Endothelial cell of hepatic sinusoid (primary cell): ENCODE results near the gene WDR74.

ENCODE experiments used
- in situ Hi-C: cut with HindIII; loops from 2 replicates; pipeline ENCODE4 v1.10.0; 2017; ENCODE audit warnings: low sequenced_read_pairs

The WDR74 gene

DNA sequence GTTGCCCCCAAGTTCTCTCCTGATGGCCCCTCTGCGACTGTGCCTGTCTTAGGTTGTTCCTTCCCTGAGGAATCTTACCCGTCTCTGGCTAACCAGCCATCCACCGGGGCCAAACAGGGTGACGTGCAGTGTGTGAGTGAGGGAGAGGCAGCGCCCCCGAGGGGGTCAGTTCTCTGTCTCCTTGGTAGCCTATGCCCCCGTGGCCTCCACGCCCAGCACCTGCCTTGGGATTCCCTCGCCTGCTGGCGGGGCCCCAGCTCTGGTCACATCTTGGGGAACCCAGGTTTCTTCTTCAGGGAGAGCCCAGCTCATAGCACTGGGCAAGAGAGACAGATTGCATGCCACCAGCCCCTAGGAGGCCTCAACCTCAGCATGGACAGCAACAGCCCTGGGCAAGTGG lies 39.9 kb downstream of the WDR74 start:
- in situ Hi-C loops = loop anchor here (5.0 kb wide), 1 partner anchor 38 kb away; the partner anchor contains the start of gene WDR74

DNA sequence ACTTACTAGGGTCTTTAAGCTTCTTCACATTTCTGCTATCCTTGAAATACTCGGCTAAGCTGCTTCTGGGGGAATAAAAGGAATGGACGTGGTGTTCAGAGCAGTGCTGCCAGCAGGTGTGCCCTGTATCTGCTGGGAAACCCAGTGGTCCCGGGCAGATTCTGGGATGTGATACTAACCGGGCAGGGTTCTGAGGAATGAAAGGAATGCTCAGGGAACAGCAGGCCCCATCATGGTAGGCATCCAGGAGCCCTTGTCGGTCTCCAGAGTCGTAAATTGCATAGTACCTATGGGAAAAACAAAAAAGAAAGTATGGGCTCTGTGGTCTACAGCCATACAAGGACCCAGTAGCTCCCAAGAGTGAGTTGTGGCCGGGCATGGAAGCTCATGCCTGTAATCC lies 43.1 kb downstream of the WDR74 start:
- in situ Hi-C loops = loop anchor here (5.0 kb wide), 1 partner anchor 41 kb away; the partner anchor contains the start of gene WDR74

DNA sequence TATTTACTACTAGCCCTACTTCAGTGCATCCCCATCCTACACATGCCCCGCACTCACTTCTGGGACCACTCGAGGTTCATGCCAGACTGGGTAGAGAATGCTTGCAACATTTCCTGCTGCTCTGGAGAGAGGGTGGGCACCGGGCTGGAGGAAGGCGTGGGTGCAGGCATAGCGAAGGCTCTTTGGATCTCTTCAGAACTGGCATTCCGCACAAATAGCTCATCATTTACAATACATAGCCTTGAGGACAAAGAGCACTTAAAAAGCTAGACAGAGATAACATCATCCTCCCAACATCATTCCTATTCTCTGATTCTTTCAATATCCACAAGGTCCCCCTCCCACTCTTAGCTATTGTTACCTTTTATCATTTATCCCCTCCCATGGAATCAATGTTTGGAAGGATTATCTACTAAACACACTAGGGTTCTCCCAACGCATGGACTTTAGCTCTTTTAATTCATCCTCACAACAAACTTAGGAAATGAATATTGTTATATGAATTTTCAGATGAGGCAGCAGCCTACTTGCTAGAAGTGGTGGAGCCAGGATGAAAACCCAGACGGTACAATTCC lies 45.1 kb downstream of the WDR74 start:
- in situ Hi-C loops = no loop called here

DNA sequence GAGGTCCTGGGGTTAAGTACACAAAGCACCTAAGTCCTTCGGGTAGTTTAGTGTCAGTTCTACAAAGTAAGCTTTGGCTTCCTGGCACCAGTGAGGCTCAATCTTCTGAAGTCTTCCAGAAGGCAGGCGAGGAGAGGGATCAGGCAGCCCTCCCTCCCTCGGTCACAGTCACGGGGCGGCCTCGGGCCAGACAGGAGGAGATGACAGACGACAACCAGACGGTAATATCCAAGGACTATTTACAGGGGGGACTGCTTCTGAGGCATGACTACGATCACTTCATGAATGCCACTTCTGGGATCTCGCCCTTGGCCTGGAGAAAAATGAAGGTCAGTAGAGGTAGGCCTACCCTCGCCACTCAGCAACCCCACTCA lies 47.2 kb downstream of the WDR74 start:
- in situ Hi-C loops = no loop called here

DNA sequence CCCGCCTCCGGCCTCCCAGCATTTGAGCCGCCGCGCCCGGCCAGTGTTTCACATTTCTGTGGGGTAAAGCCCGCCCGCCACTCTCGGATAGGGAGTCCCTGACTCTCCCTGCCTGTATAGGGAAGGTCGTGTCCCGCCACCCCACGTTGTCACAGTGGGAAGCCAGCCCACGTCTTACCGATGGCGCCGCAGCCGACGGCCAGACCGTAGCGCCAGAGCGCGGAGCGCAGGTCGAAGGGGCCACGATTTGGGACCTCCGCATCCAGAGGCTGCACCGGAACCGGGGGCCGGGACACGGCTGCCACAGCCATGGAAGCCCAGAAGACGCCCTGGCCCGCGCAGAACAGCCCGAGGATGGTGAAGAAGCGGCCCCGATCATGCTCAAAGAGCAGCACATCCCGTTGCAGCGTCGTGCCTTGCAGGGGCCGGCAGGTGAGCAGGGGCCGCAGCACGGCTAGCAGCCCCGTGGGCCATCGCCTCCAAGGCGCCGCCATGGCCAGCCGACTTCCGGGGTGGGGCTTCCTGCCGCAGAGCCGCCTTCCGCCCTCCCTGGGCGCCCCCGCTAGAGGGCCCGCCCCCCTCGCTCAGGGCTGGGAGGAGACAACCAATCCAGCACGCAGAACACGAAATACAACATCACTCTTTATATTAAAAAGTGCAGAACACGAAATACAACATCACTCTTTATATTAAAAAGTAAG lies 47.7 kb downstream of the WDR74 start, which contains the start of gene TMEM223:
Gene TMEM223 (minus strand): TSS at position 506 of the 701 bp plus-strand sequence. CDS start 12 bp downstream, at position 494.
- in situ Hi-C loops = no loop called here

DNA sequence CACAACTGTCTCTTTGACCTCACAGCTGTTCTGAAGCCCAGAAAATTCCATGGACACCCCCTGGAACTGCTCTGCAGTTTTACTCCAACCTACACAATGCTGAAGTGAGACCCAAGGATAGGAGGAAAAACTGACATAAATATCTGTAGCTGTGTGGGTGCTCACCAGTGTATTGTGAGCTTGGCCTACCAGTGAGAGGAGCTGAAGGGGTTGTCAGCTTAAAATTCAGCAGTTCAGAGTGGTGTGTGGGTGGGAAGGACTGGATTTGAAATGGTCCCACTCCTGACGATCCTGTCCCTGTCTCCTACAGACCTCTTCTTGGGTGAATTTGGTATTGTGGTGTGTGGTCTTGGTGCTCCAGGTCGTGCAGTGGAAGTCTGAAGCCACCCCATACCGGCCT lies 49.8 kb downstream of the WDR74 start:
- in situ Hi-C loops = no loop called here

DNA sequence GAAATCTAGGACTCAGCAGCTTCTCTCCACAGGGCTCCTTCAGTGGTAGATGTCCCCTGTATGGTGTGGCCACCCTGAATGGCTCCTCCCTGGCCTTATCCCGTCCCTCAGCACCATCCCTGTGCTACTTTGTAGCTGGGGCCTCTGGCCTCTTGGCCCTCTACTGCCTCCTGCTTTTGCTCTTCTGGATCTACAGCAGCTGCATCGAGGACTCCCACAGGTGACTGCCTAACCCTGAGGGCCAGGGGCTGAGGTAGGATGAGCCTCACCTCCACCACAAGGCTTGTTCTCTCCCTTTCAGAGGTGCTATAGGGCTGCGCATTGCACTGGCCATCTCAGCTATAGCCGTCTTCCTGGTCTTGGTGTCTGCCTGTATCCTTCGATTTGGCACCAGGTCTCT lies 50.4 kb downstream of the WDR74 start:
- in situ Hi-C loops = no loop called here

DNA sequence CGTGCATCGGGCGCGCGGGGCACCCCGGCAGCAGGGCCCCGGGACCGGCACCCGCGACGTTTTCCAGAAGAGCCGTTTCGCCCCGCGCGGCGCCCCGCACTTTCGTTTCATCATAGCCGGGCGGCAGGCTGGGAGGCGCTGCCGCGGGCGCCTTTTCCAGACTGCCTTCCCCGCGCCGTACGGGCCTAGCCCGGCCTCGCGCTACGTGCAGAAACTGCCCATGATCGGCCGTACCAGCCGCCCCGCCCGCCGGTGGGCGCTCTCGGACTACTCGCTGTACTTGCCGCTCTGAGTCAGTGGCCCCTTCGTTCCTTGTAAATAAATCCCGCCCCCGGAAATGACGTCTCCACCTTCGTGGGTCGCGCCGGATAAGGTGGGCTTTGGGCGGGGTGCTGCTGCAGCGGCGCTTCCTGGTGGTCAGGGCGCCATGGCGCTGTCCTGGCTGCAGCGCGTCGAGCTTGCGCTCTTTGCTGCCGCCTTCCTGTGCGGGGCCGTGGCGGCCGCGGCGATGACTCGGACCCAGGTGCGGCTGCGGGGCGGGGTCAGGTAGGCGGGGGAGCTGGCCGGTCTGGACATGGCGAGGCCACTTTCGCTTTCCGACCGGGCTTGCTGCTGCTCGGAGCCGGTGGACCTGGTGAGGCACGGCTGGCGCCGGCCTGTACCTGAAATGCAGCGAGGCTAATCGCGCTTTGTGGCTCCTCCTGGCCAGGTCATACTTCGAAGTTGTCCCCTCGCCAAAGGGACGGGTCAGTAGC lies 52.2 kb downstream of the WDR74 start, which contains the start of gene TMEM179B:
Gene TMEM179B (plus strand): TSS at position 398 of the 755 bp plus-strand sequence. CDS start 30 bp downstream, at position 428.
- in situ Hi-C loops = no loop called here

DNA sequence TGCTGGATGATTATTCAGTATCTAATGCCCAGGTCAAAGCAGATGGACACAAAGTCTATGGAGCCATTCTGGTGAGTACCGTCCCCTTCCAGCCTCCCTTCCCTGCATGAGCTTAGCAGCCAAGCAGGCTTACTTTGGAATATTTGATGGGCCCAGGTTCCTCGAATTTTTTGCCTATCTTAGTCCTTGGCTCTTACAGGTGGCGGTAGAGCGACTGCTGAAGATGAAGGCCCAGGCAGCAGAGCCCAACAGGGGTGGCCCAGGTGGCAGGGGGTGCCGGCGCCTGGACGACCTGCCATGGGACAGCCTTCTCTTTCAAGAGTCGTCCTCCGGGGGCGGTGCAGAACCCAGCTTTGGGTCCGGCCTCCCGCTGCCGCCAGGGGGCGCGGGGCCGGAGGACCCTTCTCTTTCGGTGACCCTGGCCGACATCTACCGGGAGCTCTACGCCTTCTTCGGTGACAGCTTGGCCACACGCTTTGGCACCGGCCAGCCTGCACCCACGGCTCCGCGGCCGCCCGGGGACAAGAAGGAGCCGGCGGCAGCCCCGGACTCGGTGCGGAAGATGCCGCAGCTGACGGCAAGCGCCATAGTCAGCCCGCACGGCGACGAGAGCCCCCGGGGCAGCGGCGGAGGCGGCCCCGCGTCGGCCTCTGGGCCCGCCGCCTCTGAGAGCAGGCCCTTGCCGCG lies 52.9 kb downstream of the WDR74 start:
- in situ Hi-C loops = no loop called here
